ENCODE data around the gene STXBP6. TPM values are rescaled to one million over a fixed set of nuclear protein-coding genes. Genes with fewer than 3 reads are reported as not detected.

STXBP6 gene
- total and polyA plus RNA-seq, 2 of the 13 experiments (the other 11 are each of a cell fraction or from before 2014, with no cell fraction given), result 35.3 to 42.8 TPM

GRCh38 chr14:25034803-25035681 is 14.9 kb downstream of the STXBP6 start (continued):
- TF ChIP-seq, protein P1, sequence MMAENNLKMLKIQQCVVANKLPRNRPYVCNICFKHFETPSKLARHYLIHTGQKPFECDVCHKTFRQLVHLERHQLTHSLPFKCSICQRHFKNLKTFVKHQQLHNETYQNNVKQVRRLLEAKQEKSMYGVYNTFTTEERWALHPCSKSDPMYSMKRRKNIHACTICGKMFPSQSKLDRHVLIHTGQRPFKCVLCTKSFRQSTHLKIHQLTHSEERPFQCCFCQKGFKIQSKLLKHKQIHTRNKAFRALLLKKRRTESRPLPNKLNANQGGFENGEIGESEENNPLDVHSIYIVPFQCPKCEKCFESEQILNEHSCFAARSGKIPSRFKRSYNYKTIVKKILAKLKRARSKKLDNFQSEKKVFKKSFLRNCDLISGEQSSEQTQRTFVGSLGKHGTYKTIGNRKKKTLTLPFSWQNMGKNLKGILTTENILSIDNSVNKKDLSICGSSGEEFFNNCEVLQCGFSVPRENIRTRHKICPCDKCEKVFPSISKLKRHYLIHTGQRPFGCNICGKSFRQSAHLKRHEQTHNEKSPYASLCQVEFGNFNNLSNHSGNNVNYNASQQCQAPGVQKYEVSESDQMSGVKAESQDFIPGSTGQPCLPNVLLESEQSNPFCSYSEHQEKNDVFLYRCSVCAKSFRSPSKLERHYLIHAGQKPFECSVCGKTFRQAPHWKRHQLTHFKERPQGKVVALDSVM (CRISPR knock-in tag; IDR thresholded peaks at IDR 0.05), result 0 out of 2 replicates have a peak, but pooled peaks have one; percentile 34
- peak in 1 of 2 experiments; percentile 65; a peak in 2 of 4 replicates for TF ChIP-seq KLF16 (CRISPR knock-in tag; IDR thresholded peaks at IDR 0.05)
- TF ChIP-seq ZNF484 (CRISPR knock-in tag; IDR thresholded peaks at IDR 0.05; ENCODE audit: borderline replicate concordance, low read depth), result no peak
- no peak for TF ChIP-seq ZNF343 (CRISPR knock-in tag; IDR thresholded peaks at IDR 0.05)
- no peak for TF ChIP-seq ZNF567 (CRISPR knock-in tag; IDR thresholded peaks at IDR 0.05; ENCODE audit: borderline replicate concordance)
- no peak for TF ChIP-seq ZNF337 (CRISPR knock-in tag; IDR thresholded peaks at IDR 0.05; ENCODE audit: borderline replicate concordance, low read depth)
- no peak for TF ChIP-seq ZNF276 (CRISPR knock-in tag; IDR thresholded peaks at IDR 0.05; ENCODE audit: low read depth)
- no peak for TF ChIP-seq REXO4 (CRISPR knock-in tag; IDR thresholded peaks at IDR 0.05; ENCODE audit: borderline replicate concordance)
- no peak for TF ChIP-seq RBM22 (optimal IDR thresholded peaks at IDR 0.05; ENCODE audit: low read length)
- TF ChIP-seq ZKSCAN1 (IDR thresholded peaks at IDR 0.05; ENCODE audit: low read length), result no peak
- no peak for TF ChIP-seq ZSCAN20 (CRISPR knock-in tag; IDR thresholded peaks at IDR 0.05; ENCODE audit: borderline replicate concordance)
- no peak for TF ChIP-seq TGIF2 (CRISPR knock-in tag; IDR thresholded peaks at IDR 0.05)
- no peak for TF ChIP-seq ZNF562 (CRISPR knock-in tag; IDR thresholded peaks at IDR 0.05; ENCODE audit: borderline replicate concordance)
- TF ChIP-seq ARNTL (CRISPR knock-in tag; IDR thresholded peaks at IDR 0.05), result 0 out of 2 replicates have a peak, but pooled peaks have one; percentile 55
- TF ChIP-seq MEIS1 (CRISPR knock-in tag; IDR thresholded peaks at IDR 0.05; ENCODE audit: borderline replicate concordance), result peak; percentile 90
- no peak for TF ChIP-seq KDM2A (CRISPR knock-in tag; IDR thresholded peaks at IDR 0.05; ENCODE audit: borderline replicate concordance, low read depth)
- TF ChIP-seq ZNF274 (CRISPR knock-in tag; IDR thresholded peaks at IDR 0.05), result no peak
- TF ChIP-seq ERF (CRISPR knock-in tag; IDR thresholded peaks at IDR 0.05), result peak; percentile 93
- TF ChIP-seq MATR3 (CRISPR knock-in tag; IDR thresholded peaks at IDR 0.05), result no peak
- TF ChIP-seq, protein P2, sequence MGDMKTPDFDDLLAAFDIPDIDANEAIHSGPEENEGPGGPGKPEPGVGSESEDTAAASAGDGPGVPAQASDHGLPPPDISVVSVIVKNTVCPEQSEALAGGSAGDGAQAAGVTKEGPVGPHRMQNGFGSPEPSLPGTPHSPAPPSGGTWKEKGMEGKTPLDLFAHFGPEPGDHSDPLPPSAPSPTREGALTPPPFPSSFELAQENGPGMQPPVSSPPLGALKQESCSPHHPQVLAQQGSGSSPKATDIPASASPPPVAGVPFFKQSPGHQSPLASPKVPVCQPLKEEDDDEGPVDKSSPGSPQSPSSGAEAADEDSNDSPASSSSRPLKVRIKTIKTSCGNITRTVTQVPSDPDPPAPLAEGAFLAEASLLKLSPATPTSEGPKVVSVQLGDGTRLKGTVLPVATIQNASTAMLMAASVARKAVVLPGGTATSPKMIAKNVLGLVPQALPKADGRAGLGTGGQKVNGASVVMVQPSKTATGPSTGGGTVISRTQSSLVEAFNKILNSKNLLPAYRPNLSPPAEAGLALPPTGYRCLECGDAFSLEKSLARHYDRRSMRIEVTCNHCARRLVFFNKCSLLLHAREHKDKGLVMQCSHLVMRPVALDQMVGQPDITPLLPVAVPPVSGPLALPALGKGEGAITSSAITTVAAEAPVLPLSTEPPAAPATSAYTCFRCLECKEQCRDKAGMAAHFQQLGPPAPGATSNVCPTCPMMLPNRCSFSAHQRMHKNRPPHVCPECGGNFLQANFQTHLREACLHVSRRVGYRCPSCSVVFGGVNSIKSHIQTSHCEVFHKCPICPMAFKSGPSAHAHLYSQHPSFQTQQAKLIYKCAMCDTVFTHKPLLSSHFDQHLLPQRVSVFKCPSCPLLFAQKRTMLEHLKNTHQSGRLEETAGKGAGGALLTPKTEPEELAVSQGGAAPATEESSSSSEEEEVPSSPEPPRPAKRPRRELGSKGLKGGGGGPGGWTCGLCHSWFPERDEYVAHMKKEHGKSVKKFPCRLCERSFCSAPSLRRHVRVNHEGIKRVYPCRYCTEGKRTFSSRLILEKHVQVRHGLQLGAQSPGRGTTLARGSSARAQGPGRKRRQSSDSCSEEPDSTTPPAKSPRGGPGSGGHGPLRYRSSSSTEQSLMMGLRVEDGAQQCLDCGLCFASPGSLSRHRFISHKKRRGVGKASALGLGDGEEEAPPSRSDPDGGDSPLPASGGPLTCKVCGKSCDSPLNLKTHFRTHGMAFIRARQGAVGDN (CRISPR knock-in tag; IDR thresholded peaks at IDR 0.05), result no peak

All from HepG2 (cell line).